Mesenchymal stem cell (in vitro differentiated cells and primary cell): ENCODE results near the gene RNF13.

Source experiments
- DNase-seq: peaks from one replicate; pipeline ENCODE4 v3.0.0-alpha.2; 2013
- H2AFZ ChIP-seq: one replicate; pipeline ENCODE4 v1.6.1; 2013; ENCODE audit warnings: low read depth, mild to moderate bottlenecking, control low read depth, inconsistent platforms, low read length, moderate library complexity
- H2AK5ac ChIP-seq: 2 replicates; pipeline ENCODE4 v1.6.1; 2013; ENCODE audit warnings: low read length, moderate library complexity, mild to moderate bottlenecking, inconsistent platforms; ENCODE audit not compliant: severe bottlenecking
- H2BK120ac ChIP-seq: one replicate; pipeline ENCODE4 v1.6.1; 2013; ENCODE audit warnings: low read depth, mild to moderate bottlenecking, inconsistent platforms, low read length, moderate library complexity
- H2BK12ac ChIP-seq, 2 experiments: one replicate each; pipeline ENCODE4 v1.6.1; 2013; ENCODE audit warnings: inconsistent platforms in 2 of 2, low read length in 2 of 2, mild to moderate bottlenecking in 2 of 2, moderate library complexity in 2 of 2, control low read depth in 1 of 2
- H2BK15ac ChIP-seq: one replicate; pipeline ENCODE4 v1.6.1; 2013; ENCODE audit warnings: mild to moderate bottlenecking, low read depth, inconsistent platforms; ENCODE audit not compliant: poor library complexity, severe bottlenecking
- H2BK5ac ChIP-seq: 2 replicates; pipeline ENCODE4 v1.6.1; 2013; ENCODE audit warnings: low read depth, mild to moderate bottlenecking, low read length, control low read depth, inconsistent platforms; ENCODE audit not compliant: poor library complexity, severe bottlenecking
- H3K14ac ChIP-seq, 2 experiments: one replicate each; pipeline ENCODE4 v1.6.1; 2013; ENCODE audit warnings: inconsistent platforms in 2 of 2, low read length in 2 of 2, control low read depth in 1 of 2, mild to moderate bottlenecking in 1 of 2, moderate library complexity in 1 of 2
- H3K18ac ChIP-seq, 2 experiments: one replicate each; pipeline ENCODE4 v1.6.1; 2013; ENCODE audit warnings: inconsistent platforms in 2 of 2, low read length in 2 of 2, control low read depth in 1 of 2, low read depth in 1 of 2, mild to moderate bottlenecking in 1 of 2
- H3K23ac ChIP-seq, 2 experiments: one replicate each; pipeline ENCODE4 v1.6.1; 2013; ENCODE audit warnings: inconsistent platforms in 2 of 2, low read length in 2 of 2, mild to moderate bottlenecking in 2 of 2, moderate library complexity in 2 of 2, control low read depth in 1 of 2
- H3K27ac ChIP-seq: 2 replicates; pipeline ENCODE4 v1.5.1; 2013; ENCODE audit warnings: mild to moderate bottlenecking, moderate library complexity, low read length, control low read depth, inconsistent platforms; ENCODE audit not compliant: poor library complexity, severe bottlenecking
- H3K27me3 ChIP-seq, 2 experiments: 2 replicates each; pipeline versions ENCODE4 v1.6.1 to v1.7.0; 2013; ENCODE audit warnings: low read length in 2 of 2, mild to moderate bottlenecking in 2 of 2, moderate library complexity in 2 of 2, control low read depth in 1 of 2, inconsistent platforms in 1 of 2; ENCODE audit not compliant: control insufficient read depth in 1 of 2, insufficient read depth in 1 of 2
- H3K36me3 ChIP-seq, 2 experiments: 2 replicates each; pipeline versions ENCODE4 v1.6.1 to v1.7.0; 2013; ENCODE audit warnings: low read length in 2 of 2, control low read depth in 1 of 2, inconsistent platforms in 1 of 2, low read depth in 1 of 2, mild to moderate bottlenecking in 1 of 2; ENCODE audit not compliant: insufficient read depth in 2 of 2, control insufficient read depth in 1 of 2
- H3K4ac ChIP-seq, 2 experiments: one replicate each; pipeline ENCODE4 v1.6.1; 2013; ENCODE audit warnings: inconsistent platforms in 2 of 2, low read length in 2 of 2, mild to moderate bottlenecking in 2 of 2, moderate library complexity in 2 of 2, control low read depth in 1 of 2, low read depth in 1 of 2
- H3K4me1 ChIP-seq: 2 replicates; pipeline ENCODE4 v1.6.1; 2013; ENCODE audit warnings: low read depth, low read length, control low read depth; ENCODE audit not compliant: control insufficient read depth, insufficient read depth
- H3K4me2 ChIP-seq: 2 replicates; pipeline ENCODE4 v1.6.1; 2013; ENCODE audit warnings: low read length, mild to moderate bottlenecking, inconsistent platforms; ENCODE audit not compliant: poor library complexity, severe bottlenecking
- H3K4me3 ChIP-seq, 2 experiments: 2 replicates each; pipeline versions ENCODE4 v1.5.1 to v1.7.0; 2013; ENCODE audit warnings: low read length in 2 of 2, mild to moderate bottlenecking in 2 of 2, control low read depth in 1 of 2, low read depth in 1 of 2; ENCODE audit not compliant: insufficient read depth in 1 of 2
- H3K79me1 ChIP-seq: replicated peaks from 2 replicates; pipeline ENCODE4 v1.6.1; 2013; ENCODE audit warnings: mild to moderate bottlenecking, control low read depth, low read length, inconsistent platforms; ENCODE audit not compliant: poor library complexity, severe bottlenecking
- H3K9ac ChIP-seq: 2 replicates; pipeline ENCODE4 v1.7.0; 2013; ENCODE audit warnings: mild to moderate bottlenecking, low read length, moderate library complexity
- H3K9me3 ChIP-seq: 2 replicates; pipeline ENCODE4 v1.7.0; 2013; ENCODE audit warnings: mild to moderate bottlenecking, low read length; ENCODE audit not compliant: control insufficient read depth
- H4K8ac ChIP-seq: one replicate; pipeline ENCODE4 v1.6.1; 2013; ENCODE audit warnings: inconsistent platforms, mild to moderate bottlenecking, low read length, moderate library complexity
- H4K91ac ChIP-seq: one replicate; pipeline ENCODE4 v1.6.1; 2013; ENCODE audit warnings: mild to moderate bottlenecking, low read length, inconsistent platforms
- WGBS: methylation state at CpG from one replicate; pipeline ENCODE4 v1.1.7; 2013; ENCODE audit warnings: mixed read lengths; 5-methylcytosine and 5-hydroxymethylcytosine counted together

The RNF13 gene

GRCh38 chr3:149959443-149959842 is 146.4 kb downstream of the RNF13 start:
- Histone ChIP-seq H2BK12ac (no peak overlapping the region), H3K27ac (no peak overlapping the region), H3K27me3 (no peaks in the 10 kb centered on the region), H3K18ac (no peak overlapping the region), H2AFZ (no peak overlapping the region), H3K79me1 (peaks cover 9% of the 10 kb centered on the region), H2AK5ac (no peak overlapping the region), H3K4me1 (no peaks in the 10 kb centered on the region), H4K91ac (no peak overlapping the region), H3K36me3 (peaks cover 0 to 31% of the 10 kb centered on the region in 2 experiments), H3K4me3 (no peak overlapping the region), H3K9me3 (no peaks in the 10 kb centered on the region), H2BK120ac (no peak overlapping the region), H2BK15ac (no peak overlapping the region), H3K4me2 (no peak overlapping the region), H3K23ac (no peak overlapping the region), H2BK5ac (no peak overlapping the region), H3K9ac (no peak overlapping the region), H3K14ac (no peak overlapping the region), H4K8ac (no peak overlapping the region), H3K4ac (no peak overlapping the region)
- no peak for DNase-seq

- WGBS = no CpG with 5 or more reads among the region's 2 CpGs
- H3K9ac ChIP-seq = no peak overlapping the region
These were observed 150.5 kb downstream of the RNF13 start for GRCh38 chr3:149963485-149963884.

DNA sequence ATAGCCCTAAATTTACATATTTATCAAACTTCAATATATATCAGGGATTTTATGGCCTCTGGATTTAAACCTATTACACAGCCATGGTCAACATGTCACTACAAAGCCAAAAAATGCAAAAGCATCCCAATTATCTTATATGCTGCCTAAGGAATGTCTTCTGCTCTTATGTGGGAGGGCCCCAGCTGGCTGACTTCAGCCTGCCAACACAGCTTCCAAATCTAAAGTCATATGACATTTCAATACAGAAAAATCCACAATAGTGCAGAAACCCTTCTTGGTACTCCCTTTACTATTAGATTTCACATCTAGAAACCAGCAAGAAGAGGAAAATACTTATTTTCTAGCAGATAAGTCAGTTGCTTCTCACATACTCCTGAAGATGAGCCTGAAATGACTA is 151.3 kb downstream of the RNF13 start:
- no peak overlapping the region for H3K23ac ChIP-seq
- H4K91ac ChIP-seq = no peak overlapping the region
- H2AFZ ChIP-seq = no peak overlapping the region
- DNase-seq = peak; percentile 10
- H3K27me3 ChIP-seq = no peaks in the 10 kb centered on the region
- H2BK15ac ChIP-seq = no peak overlapping the region
- H3K4me2 ChIP-seq = no peak overlapping the region
- peak overlapping the region; percentile 42 for H3K9ac ChIP-seq
- H2BK120ac ChIP-seq = no peak overlapping the region
- no peak overlapping the region for H2AK5ac ChIP-seq
- H3K9me3 ChIP-seq = no peaks in the 10 kb centered on the region
- no peak overlapping the region for H3K14ac ChIP-seq
- no peaks in the 10 kb centered on the region for H3K4me1 ChIP-seq
- H3K4ac ChIP-seq = no peak overlapping the region
- no peak overlapping the region for H2BK12ac ChIP-seq
- no peak overlapping the region for H3K27ac ChIP-seq
- no peak overlapping the region for H4K8ac ChIP-seq
- no peak overlapping the region for H3K18ac ChIP-seq
- peaks cover 3% of the 10 kb centered on the region for H3K79me1 ChIP-seq
- H3K4me3 ChIP-seq = no peak overlapping the region
- H2BK5ac ChIP-seq = no peak overlapping the region
- H3K36me3 ChIP-seq = peaks cover 0 to 52% of the 10 kb centered on the region in 2 experiments

More at GRCh38 chr3:149963485-149963884, 150.5 kb downstream of the RNF13 start:
- Histone ChIP-seq H3K23ac (no peak overlapping the region), H2BK15ac (no peak overlapping the region), H3K79me1 (peaks cover 3% of the 10 kb centered on the region), H3K4me1 (no peaks in the 10 kb centered on the region), H4K8ac (no peak overlapping the region), H2AK5ac (no peak overlapping the region), H3K4ac (no peak overlapping the region), H2BK5ac (no peak overlapping the region), H2BK120ac (no peak overlapping the region), H2BK12ac (no peak overlapping the region), H3K18ac (no peak overlapping the region), H3K4me2 (no peak overlapping the region), H4K91ac (no peak overlapping the region), H2AFZ (no peak overlapping the region), H3K36me3 (peaks cover 0 to 52% of the 10 kb centered on the region in 2 experiments), H3K14ac (no peak overlapping the region), H3K9me3 (no peaks in the 10 kb centered on the region), H3K4me3 (no peak overlapping the region), H3K27me3 (no peaks in the 10 kb centered on the region), H3K27ac (no peak overlapping the region)
- no peak for DNase-seq

- H3K23ac ChIP-seq = no peak overlapping the region
- H3K18ac ChIP-seq = no peak overlapping the region
- no peak overlapping the region for H3K14ac ChIP-seq
- H2BK15ac ChIP-seq = no peak overlapping the region
- peaks cover 0 to 47% of the 10 kb centered on the region in 2 experiments for H3K36me3 ChIP-seq
- no peaks in the 10 kb centered on the region for H3K27me3 ChIP-seq
- peak; percentile 38 for DNase-seq
- no peak overlapping the region for H3K4me2 ChIP-seq
- H2BK120ac ChIP-seq = no peak overlapping the region
- H3K4me3 ChIP-seq = no peak overlapping the region
- no peak overlapping the region for H3K4ac ChIP-seq
- no peak overlapping the region for H4K91ac ChIP-seq
- no peak overlapping the region for H4K8ac ChIP-seq
- no peak overlapping the region for H2AFZ ChIP-seq
- H3K27ac ChIP-seq = no peak overlapping the region
- H2BK5ac ChIP-seq = no peak overlapping the region
- no peaks in the 10 kb centered on the region for H3K4me1 ChIP-seq
- H3K79me1 ChIP-seq = peaks cover 3% of the 10 kb centered on the region
- H3K9ac ChIP-seq = peak overlapping the region; percentile 42
- no peak overlapping the region for H2BK12ac ChIP-seq
- no peak overlapping the region for H2AK5ac ChIP-seq
- H3K9me3 ChIP-seq = no peaks in the 10 kb centered on the region
These were observed 152.3 kb downstream of the RNF13 start for GRCh38 chr3:149965278-149965677.
